ENCODE results near the gene EXOC4.

Gene EXOC4

GRCh38 chr7:133431134-133431724 lies 178.4 kb downstream of the EXOC4 start:
- no peak for TF ChIP-seq CTCF (IDR thresholded peaks at IDR 0.05; ENCODE audit: low read depth, low read length, missing control alignments)
- H3K4me3 ChIP-seq (ENCODE audit: low read depth, low read length), result no peak overlapping the region
- no peak for DNase-seq (ENCODE audit: low read depth)

- H3K4me3 ChIP-seq (ENCODE audit: low read depth, low read length), result no peak overlapping the region
- DNase-seq (ENCODE audit: low read depth), result no peak
- TF ChIP-seq CTCF (IDR thresholded peaks at IDR 0.05; ENCODE audit: low read depth, low read length, missing control alignments), result no peak
Measured at GRCh38 chr7:133433165-133433812, 180.4 kb downstream of the EXOC4 start.

GRCh38 chr7:133434246-133434865 lies 181.5 kb downstream of the EXOC4 start:
- DNase-seq (ENCODE audit: low read depth), result no peak
- no peak for TF ChIP-seq CTCF (IDR thresholded peaks at IDR 0.05; ENCODE audit: low read depth, low read length, missing control alignments)
- no peak overlapping the region for H3K4me3 ChIP-seq (ENCODE audit: low read depth, low read length)

- H3K4me3 ChIP-seq (ENCODE audit: low read depth, low read length), result no peak overlapping the region
- no peak for DNase-seq (ENCODE audit: low read depth)
- TF ChIP-seq CTCF (IDR thresholded peaks at IDR 0.05; ENCODE audit: low read depth, low read length, missing control alignments), result no peak
Measured at GRCh38 chr7:133436014-133436428, 183.1 kb downstream of the EXOC4 start.

- TF ChIP-seq CTCF (IDR thresholded peaks at IDR 0.05; ENCODE audit: low read depth, low read length, missing control alignments), result no peak
- no peak for DNase-seq (ENCODE audit: low read depth)
- H3K4me3 ChIP-seq (ENCODE audit: low read depth, low read length), result no peak overlapping the region
Measured at GRCh38 chr7:133437544-133437943, 184.7 kb downstream of the EXOC4 start.

- no peak overlapping the region for H3K4me3 ChIP-seq (ENCODE audit: low read depth, low read length)
- no peak for DNase-seq (ENCODE audit: low read depth)
- no peak for TF ChIP-seq CTCF (IDR thresholded peaks at IDR 0.05; ENCODE audit: low read depth, low read length, missing control alignments)
Measured at GRCh38 chr7:133442818-133443217, 189.9 kb downstream of the EXOC4 start.

Data from GM12864 (cell line).